ENCODE measurements around the gene OSBP2.

Gene OSBP2

DNA sequence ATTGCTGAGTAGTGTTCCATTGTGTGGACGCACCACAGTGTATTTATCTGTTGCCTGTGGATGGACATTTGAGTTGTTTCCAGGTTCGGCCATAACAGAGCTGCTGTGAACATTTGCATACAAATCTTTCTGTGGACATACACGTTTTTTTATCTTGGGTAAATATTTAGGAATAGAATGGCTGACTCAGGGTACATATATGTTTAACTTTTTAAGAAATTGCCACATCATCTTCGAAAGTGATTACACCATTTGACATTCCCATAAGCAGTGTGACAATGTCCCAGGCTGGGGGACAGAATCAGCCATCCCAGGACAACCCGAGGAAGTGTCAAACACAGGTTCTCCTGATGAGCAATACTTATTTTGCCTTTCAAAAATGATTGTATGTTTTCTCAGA lies 87.9 kb downstream of the OSBP2 start:
- H4K5ac ChIP-seq (ENCODE audit: low read length) = no peak overlapping the region
- no peak overlapping the region for H2BK15ac ChIP-seq (replicated peaks; ENCODE audit: low read depth)
- no peak overlapping the region for H2BK5ac ChIP-seq (ENCODE audit: low read length)
- no peak overlapping the region for H3K23ac ChIP-seq (ENCODE audit: low read length)
- H3K27ac ChIP-seq (ENCODE audit: low read depth, low read length) = no peak overlapping the region
- DNase-seq = no peak
- no peak overlapping the region for H3K4me2 ChIP-seq (ENCODE audit: low read length)
- no peak overlapping the region for H3K9ac ChIP-seq (ENCODE audit: low read length)
- no peak overlapping the region for H2BK120ac ChIP-seq (ENCODE audit: low read depth, low read length)
- H3K4ac ChIP-seq (ENCODE audit: low read depth, low read length) = no peak overlapping the region
- no peaks in the 10 kb centered on the region for H3K79me1 ChIP-seq (ENCODE audit: low read length)
- no peaks in the 10 kb centered on the region for H3K36me3 ChIP-seq (ENCODE audit: control insufficient read depth, insufficient read depth, low read length)
- no CpG with 5 or more reads among the region's 5 CpGs for WGBS (ENCODE audit: extremely low coverage, insufficient coverage, low lambda C conversion rate)
- H3K27me3 ChIP-seq (ENCODE audit: insufficient read depth, low read length, poor library complexity) = no peaks in the 10 kb centered on the region
- no peak overlapping the region for H2AK5ac ChIP-seq (ENCODE audit: low read length)
- H3K56ac ChIP-seq (ENCODE audit: low read length) = no peak overlapping the region
- H3K4me3 ChIP-seq (ENCODE audit: low read length) = no peak overlapping the region
- H3K18ac ChIP-seq (ENCODE audit: low read length) = no peak overlapping the region
- H3K4me1 ChIP-seq (ENCODE audit: control insufficient read depth, low read depth, low read length) = no peaks in the 10 kb centered on the region
- H3K79me2 ChIP-seq (ENCODE audit: control insufficient read depth, insufficient read depth, low read length) = no peaks in the 10 kb centered on the region
- no peak overlapping the region for H4K8ac ChIP-seq (ENCODE audit: low read depth, low read length)

DNA sequence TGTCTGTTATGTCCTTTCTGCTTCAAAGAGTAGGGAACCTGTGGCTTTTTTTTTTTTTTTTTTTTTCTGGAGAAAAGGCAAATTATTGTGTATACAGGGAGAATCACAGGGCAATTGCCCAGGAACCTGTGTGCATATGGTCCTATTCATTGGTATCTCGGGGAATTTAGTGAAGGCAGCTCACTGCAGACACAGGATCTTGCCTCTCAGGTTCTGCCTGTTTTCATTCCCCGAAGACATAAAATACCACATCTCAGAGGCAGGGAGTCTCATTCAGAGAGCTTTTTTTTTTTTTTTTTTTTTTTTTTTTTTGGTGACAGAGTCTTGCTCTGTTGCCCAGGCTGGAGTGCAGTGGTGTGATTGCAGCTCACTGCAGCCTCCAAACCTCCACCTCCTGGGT lies 88.3 kb downstream of the OSBP2 start:
- Histone ChIP-seq H3K9ac (ENCODE audit: low read length) (no peak overlapping the region), H3K4ac (ENCODE audit: low read depth, low read length) (no peak overlapping the region), H3K4me2 (ENCODE audit: low read length) (no peak overlapping the region), H3K79me1 (ENCODE audit: low read length) (no peaks in the 10 kb centered on the region), H2BK15ac (replicated peaks; ENCODE audit: low read depth) (no peak overlapping the region), H3K27me3 (ENCODE audit: insufficient read depth, low read length, poor library complexity) (no peaks in the 10 kb centered on the region), H4K5ac (ENCODE audit: low read length) (no peak overlapping the region), H3K23ac (ENCODE audit: low read length) (no peak overlapping the region), H3K79me2 (ENCODE audit: control insufficient read depth, insufficient read depth, low read length) (no peaks in the 10 kb centered on the region), H2AK5ac (ENCODE audit: low read length) (no peak overlapping the region), H2BK120ac (ENCODE audit: low read depth, low read length) (no peak overlapping the region), H4K8ac (ENCODE audit: low read depth, low read length) (no peak overlapping the region), H3K56ac (ENCODE audit: low read length) (no peak overlapping the region), H3K4me1 (ENCODE audit: control insufficient read depth, low read depth, low read length) (no peaks in the 10 kb centered on the region), H3K18ac (ENCODE audit: low read length) (no peak overlapping the region), H3K36me3 (ENCODE audit: control insufficient read depth, insufficient read depth, low read length) (no peaks in the 10 kb centered on the region), H3K4me3 (ENCODE audit: low read length) (no peak overlapping the region), H3K27ac (ENCODE audit: low read depth, low read length) (no peak overlapping the region), H2BK5ac (ENCODE audit: low read length) (no peak overlapping the region)
- no peak for DNase-seq
- no CpG with 5 or more reads among the region's 2 CpGs for WGBS (ENCODE audit: extremely low coverage, insufficient coverage, low lambda C conversion rate)

GRCh38 chr22:30785527-30785926 lies 90.9 kb downstream of the OSBP2 start:
- no peaks in the 10 kb centered on the region for H3K27me3 ChIP-seq (ENCODE audit: insufficient read depth, low read length, poor library complexity)
- no peak overlapping the region for H3K4ac ChIP-seq (ENCODE audit: low read depth, low read length)
- H3K79me1 ChIP-seq (ENCODE audit: low read length) = no peaks in the 10 kb centered on the region
- no peak overlapping the region for H2BK5ac ChIP-seq (ENCODE audit: low read length)
- H3K56ac ChIP-seq (ENCODE audit: low read length) = no peak overlapping the region
- H4K8ac ChIP-seq (ENCODE audit: low read depth, low read length) = no peak overlapping the region
- no peak overlapping the region for H4K5ac ChIP-seq (ENCODE audit: low read length)
- no peaks in the 10 kb centered on the region for H3K4me1 ChIP-seq (ENCODE audit: control insufficient read depth, low read depth, low read length)
- H2BK120ac ChIP-seq (ENCODE audit: low read depth, low read length) = no peak overlapping the region
- H3K79me2 ChIP-seq (ENCODE audit: control insufficient read depth, insufficient read depth, low read length) = no peaks in the 10 kb centered on the region
- H2BK15ac ChIP-seq (replicated peaks; ENCODE audit: low read depth) = no peak overlapping the region
- no peak overlapping the region for H3K23ac ChIP-seq (ENCODE audit: low read length)
- H3K4me2 ChIP-seq (ENCODE audit: low read length) = no peak overlapping the region
- peak; percentile 77 for DNase-seq
- H3K9ac ChIP-seq (ENCODE audit: low read length) = no peak overlapping the region
- H3K4me3 ChIP-seq (ENCODE audit: low read length) = no peak overlapping the region
- H3K36me3 ChIP-seq (ENCODE audit: control insufficient read depth, insufficient read depth, low read length) = no peaks in the 10 kb centered on the region
- no peak overlapping the region for H3K18ac ChIP-seq (ENCODE audit: low read length)
- no CpG with 5 or more reads among the region's 2 CpGs for WGBS (ENCODE audit: extremely low coverage, insufficient coverage, low lambda C conversion rate)
- no peak overlapping the region for H2AK5ac ChIP-seq (ENCODE audit: low read length)
- H3K27ac ChIP-seq (ENCODE audit: low read depth, low read length) = no peak overlapping the region

GRCh38 chr22:30790366-30790765 lies 95.7 kb downstream of the OSBP2 start:
- H4K5ac ChIP-seq (ENCODE audit: low read length) = no peak overlapping the region

DNA sequence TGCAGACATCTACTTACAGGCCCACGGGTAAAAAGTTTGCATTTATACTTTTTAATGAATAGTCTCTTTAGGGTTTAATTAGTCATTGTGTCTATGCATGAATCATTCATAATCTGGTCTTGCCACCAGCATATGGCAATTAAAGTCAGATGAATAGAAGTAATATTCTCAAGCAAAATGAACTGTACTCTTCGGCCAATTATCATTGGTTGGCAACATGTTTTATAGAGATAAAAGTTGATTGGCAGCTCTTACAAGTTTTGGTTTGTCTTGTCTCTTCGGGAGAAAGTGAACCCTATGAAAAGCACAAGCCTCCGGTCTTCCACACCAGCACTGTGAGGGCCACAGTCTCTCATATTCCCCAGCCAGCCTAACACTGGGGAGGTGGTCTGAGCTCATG lies 97.8 kb downstream of the OSBP2 start:
- Histone ChIP-seq H2BK120ac (ENCODE audit: low read depth, low read length) (no peak overlapping the region), H3K4me3 (ENCODE audit: low read length) (no peak overlapping the region), H3K27ac (ENCODE audit: low read depth, low read length) (no peak overlapping the region), H3K9ac (ENCODE audit: low read length) (no peak overlapping the region), H2BK15ac (replicated peaks; ENCODE audit: low read depth) (no peak overlapping the region), H3K36me3 (ENCODE audit: control insufficient read depth, insufficient read depth, low read length) (no peaks in the 10 kb centered on the region), H3K79me1 (ENCODE audit: low read length) (no peaks in the 10 kb centered on the region), H3K18ac (ENCODE audit: low read length) (no peak overlapping the region), H3K23ac (ENCODE audit: low read length) (no peak overlapping the region), H3K56ac (ENCODE audit: low read length) (no peak overlapping the region), H2BK5ac (ENCODE audit: low read length) (no peak overlapping the region), H4K8ac (ENCODE audit: low read depth, low read length) (no peak overlapping the region), H3K4me2 (ENCODE audit: low read length) (no peak overlapping the region), H3K4me1 (ENCODE audit: control insufficient read depth, low read depth, low read length) (no peaks in the 10 kb centered on the region), H2AK5ac (ENCODE audit: low read length) (no peak overlapping the region), H3K27me3 (ENCODE audit: insufficient read depth, low read length, poor library complexity) (no peaks in the 10 kb centered on the region), H3K79me2 (ENCODE audit: control insufficient read depth, insufficient read depth, low read length) (no peaks in the 10 kb centered on the region), H4K5ac (ENCODE audit: low read length) (no peak overlapping the region), H3K4ac (ENCODE audit: low read depth, low read length) (no peak overlapping the region)
- no peak for DNase-seq
- WGBS (ENCODE audit: extremely low coverage, insufficient coverage, low lambda C conversion rate) = no CpG with 5 or more reads among the region's 4 CpGs

More at GRCh38 chr22:30790366-30790765, 95.7 kb downstream of the OSBP2 start:
- Histone ChIP-seq H3K79me1 (ENCODE audit: low read length) (no peaks in the 10 kb centered on the region), H3K4me1 (ENCODE audit: control insufficient read depth, low read depth, low read length) (no peaks in the 10 kb centered on the region), H3K23ac (ENCODE audit: low read length) (no peak overlapping the region), H2BK5ac (ENCODE audit: low read length) (no peak overlapping the region), H3K18ac (ENCODE audit: low read length) (no peak overlapping the region), H2AK5ac (ENCODE audit: low read length) (no peak overlapping the region), H3K4ac (ENCODE audit: low read depth, low read length) (no peak overlapping the region), H3K79me2 (ENCODE audit: control insufficient read depth, insufficient read depth, low read length) (no peaks in the 10 kb centered on the region), H4K8ac (ENCODE audit: low read depth, low read length) (no peak overlapping the region), H3K4me2 (ENCODE audit: low read length) (no peak overlapping the region), H3K27me3 (ENCODE audit: insufficient read depth, low read length, poor library complexity) (no peaks in the 10 kb centered on the region), H3K27ac (ENCODE audit: low read depth, low read length) (no peak overlapping the region), H3K9ac (ENCODE audit: low read length) (no peak overlapping the region), H2BK120ac (ENCODE audit: low read depth, low read length) (no peak overlapping the region), H3K56ac (ENCODE audit: low read length) (no peak overlapping the region), H2BK15ac (replicated peaks; ENCODE audit: low read depth) (no peak overlapping the region), H3K4me3 (ENCODE audit: low read length) (no peak overlapping the region), H3K36me3 (ENCODE audit: control insufficient read depth, insufficient read depth, low read length) (no peaks in the 10 kb centered on the region)
- DNase-seq = no peak
- no CpG with 5 or more reads among the region's 2 CpGs for WGBS (ENCODE audit: extremely low coverage, insufficient coverage, low lambda C conversion rate)

DNA sequence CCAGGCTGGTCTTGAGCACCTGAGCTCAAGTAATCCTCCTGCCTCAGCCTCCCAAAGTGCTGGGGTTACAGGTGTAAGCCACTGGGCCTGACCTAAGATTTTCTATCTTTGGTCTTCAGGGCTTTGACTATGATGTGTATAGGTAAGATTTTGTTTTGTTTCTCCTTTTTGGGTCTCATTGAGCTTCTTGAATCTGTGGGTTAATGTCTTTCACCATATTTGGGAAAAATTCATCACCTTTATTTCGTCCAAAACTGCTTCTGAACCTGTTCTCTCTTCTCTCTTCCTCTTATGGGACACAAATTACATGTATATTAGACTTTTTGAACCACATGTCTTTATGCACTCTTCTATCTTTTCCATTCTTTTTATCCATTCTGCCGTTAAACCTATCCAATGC lies 100.4 kb downstream of the OSBP2 start:
- no CpG with 5 or more reads among the region's 2 CpGs for WGBS (ENCODE audit: extremely low coverage, insufficient coverage, low lambda C conversion rate)

More for the DNA sequence above, 100.4 kb downstream of the OSBP2 start:
- Histone ChIP-seq H3K4me1 (ENCODE audit: control insufficient read depth, low read depth, low read length) (no peaks in the 10 kb centered on the region), H2BK15ac (replicated peaks; ENCODE audit: low read depth) (no peak overlapping the region), H2BK120ac (ENCODE audit: low read depth, low read length) (no peak overlapping the region), H3K79me1 (ENCODE audit: low read length) (no peaks in the 10 kb centered on the region), H3K4me3 (ENCODE audit: low read length) (no peak overlapping the region), H3K23ac (ENCODE audit: low read length) (no peak overlapping the region), H4K5ac (ENCODE audit: low read length) (no peak overlapping the region), H3K27me3 (ENCODE audit: insufficient read depth, low read length, poor library complexity) (no peaks in the 10 kb centered on the region), H2BK5ac (ENCODE audit: low read length) (no peak overlapping the region), H3K18ac (ENCODE audit: low read length) (no peak overlapping the region), H3K56ac (ENCODE audit: low read length) (no peak overlapping the region), H3K9ac (ENCODE audit: low read length) (no peak overlapping the region), H3K79me2 (ENCODE audit: control insufficient read depth, insufficient read depth, low read length) (no peaks in the 10 kb centered on the region), H3K4ac (ENCODE audit: low read depth, low read length) (no peak overlapping the region), H4K8ac (ENCODE audit: low read depth, low read length) (no peak overlapping the region), H2AK5ac (ENCODE audit: low read length) (no peak overlapping the region), H3K4me2 (ENCODE audit: low read length) (no peak overlapping the region), H3K36me3 (ENCODE audit: control insufficient read depth, insufficient read depth, low read length) (no peaks in the 10 kb centered on the region), H3K27ac (ENCODE audit: low read depth, low read length) (no peak overlapping the region)
- DNase-seq = no peak

Data from mesendoderm (in vitro differentiated cells).